ENCODE results near the gene LARP1B. TPM values are rescaled to one million over a fixed set of nuclear protein-coding genes. Genes with fewer than 3 reads are reported as not detected.
"Not testable (repeated sequence)": the region's sequence is repeated elsewhere in the genome, so short reads cannot be mapped to it uniquely, and the experiment has no call there.

Gene LARP1B
- total RNA-seq (10 to 100 TPM; 15.8 to 19.1 TPM), polyA plus RNA-seq (1 to 10 TPM; 4.7 to 6.4 TPM)

GRCh38 chr4:128060699-128061565, at the start of gene LARP1B:
Gene LARP1B, plus strand, starts transcription at chr4:128061312. Its CDS starts 13,640 bp downstream, at chr4:128074952.
- H3K9me3 Mint-ChIP-seq: no peaks in the 10 kb centered on the region
- no peaks in the 10 kb centered on the region for H3K27me3 ChIP-seq (ENCODE audit: insufficient read depth, low read length)
- peak within 1 kb of the TSS; percentile 90 to 96 (median 91) for H3K27ac Mint-ChIP-seq
- H3K27ac ChIP-seq (ENCODE audit: low read depth, low read length): peak within 1 kb of the TSS; percentile 85
- H3K4me1 ChIP-seq (ENCODE audit: insufficient read depth, low read length): peaks cover 17% of the 10 kb centered on the region
- H3K36me3 ChIP-seq (ENCODE audit: insufficient read depth, low read length): no peaks in the 10 kb centered on the region
- intact Hi-C loops (cut with micrococcal nuclease): loop anchor here (1.0 to 5.0 kb wide), 6 partner anchors 34 to 1032 kb away; partner anchors contain the start of genes ABHD18, MFSD8, PLK4 and SCLT1
- H3K27me3 Mint-ChIP-seq: no peaks in the 10 kb centered on the region
- ChIA-PET POLR2A (ENCODE audit: partially characterized antibody) (interaction anchor here (0.6 to 6.7 kb wide), 14 partner anchors 10 to 1033 kb away, joined by 3 to 113 read pairs (median 3); partner anchors contain the start of genes ABHD18, MFSD8, PGRMC2 and PLK4), CTCF (ENCODE audit: partially characterized antibody) (interaction anchor here (0.8 to 3.7 kb wide), 2 partner anchors 95 to 97 kb away, joined by 3 to 21 read pairs; partner anchors contain the start of genes ABHD18 and MFSD8)
- H3K4me1 Mint-ChIP-seq: peaks cover 10 to 17% (median 13%) of the 10 kb centered on the region in 4 donors
- H3K4me3 Mint-ChIP-seq: peak within 1 kb of the TSS; percentile 86 to 91 (median 88)
- peaks cover 0 to 6% of the 10 kb centered on the region in 2 donors for H3K36me3 Mint-ChIP-seq
- H3K9me3 ChIP-seq (ENCODE audit: control insufficient read depth in 1 of 2, low read length in 2 of 2): no peaks in the 10 kb centered on the region
- peak within 1 kb of the TSS; percentile 74 to 76 for H3K4me3 ChIP-seq (ENCODE audit: low read length in 2 of 2)
- DNase-seq: peak; percentile 90 to 93 (median 92)

- H3K27me3 Mint-ChIP-seq: no peaks in the 10 kb centered on the region
- intact Hi-C loops (cut with micrococcal nuclease): loop anchor here (5.0 kb wide), 1 partner anchor 37 kb away; the partner anchor contains the start of gene LARP1B
- no peak overlapping the region for H3K27ac ChIP-seq (ENCODE audit: low read depth, low read length)
These were observed 35.8 kb upstream of the LARP1B start for GRCh38 chr4:128025319-128025718.

GRCh38 chr4:128029907-128030306, 31.2 kb upstream of the LARP1B start:
- no peaks in the 10 kb centered on the region for H3K4me1 ChIP-seq (ENCODE audit: insufficient read depth, low read length)
- H3K9me3 ChIP-seq (ENCODE audit: control insufficient read depth in 1 of 2, low read length in 2 of 2): no peaks in the 10 kb centered on the region
- DNase-seq: no peak
- H3K4me3 ChIP-seq (ENCODE audit: low read length in 2 of 2): no peak overlapping the region
- no peak overlapping the region for H3K27ac Mint-ChIP-seq
- H3K4me3 Mint-ChIP-seq: no peak overlapping the region
- H3K36me3 Mint-ChIP-seq: peaks cover 32 to 47% of the 10 kb centered on the region in 2 donors
- intact Hi-C loops (cut with micrococcal nuclease): loop anchor here (5.0 kb wide), 1 partner anchor 32 kb away; the partner anchor contains the start of gene LARP1B
- CTCF ChIA-PET (ENCODE audit: partially characterized antibody): no interaction called here
- H3K36me3 ChIP-seq (ENCODE audit: insufficient read depth, low read length): peaks cover 14% of the 10 kb centered on the region
- H3K9me3 Mint-ChIP-seq: no peaks in the 10 kb centered on the region
- H3K4me1 Mint-ChIP-seq: no peaks in the 10 kb centered on the region
- no peaks in the 10 kb centered on the region for H3K27me3 ChIP-seq (ENCODE audit: insufficient read depth, low read length)
- no peaks in the 10 kb centered on the region for H3K27me3 Mint-ChIP-seq
- POLR2A ChIA-PET (ENCODE audit: partially characterized antibody): no interaction called here
- H3K27ac ChIP-seq (ENCODE audit: low read depth, low read length): no peak overlapping the region

More at GRCh38 chr4:128025319-128025718, 35.8 kb upstream of the LARP1B start:
- H3K27ac Mint-ChIP-seq: peak overlapping the region in 1 of 7 donors; percentile 39
- no peaks in the 10 kb centered on the region for H3K9me3 Mint-ChIP-seq
- Histone ChIP-seq H3K36me3 (ENCODE audit: insufficient read depth, low read length) (peaks cover 18% of the 10 kb centered on the region), H3K9me3 (ENCODE audit: control insufficient read depth in 1 of 2, low read length in 2 of 2) (no peaks in the 10 kb centered on the region), H3K27me3 (ENCODE audit: insufficient read depth, low read length) (no peaks in the 10 kb centered on the region), H3K4me3 (ENCODE audit: low read length in 2 of 2) (no peak overlapping the region), H3K4me1 (ENCODE audit: insufficient read depth, low read length) (no peaks in the 10 kb centered on the region)
- no peak for DNase-seq
- peaks cover 46 to 57% of the 10 kb centered on the region in 2 donors for H3K36me3 Mint-ChIP-seq
- ChIA-PET POLR2A (ENCODE audit: partially characterized antibody) (no interaction called here), CTCF (ENCODE audit: partially characterized antibody) (no interaction called here)
- H3K4me1 Mint-ChIP-seq: no peaks in the 10 kb centered on the region
- no peak overlapping the region for H3K4me3 Mint-ChIP-seq

GRCh38 chr4:128031756-128032384, 29.2 kb upstream of the LARP1B start:
- Histone ChIP-seq H3K4me1 (ENCODE audit: insufficient read depth, low read length) (no peaks in the 10 kb centered on the region), H3K36me3 (ENCODE audit: insufficient read depth, low read length) (peaks cover 14% of the 10 kb centered on the region), H3K4me3 (ENCODE audit: low read length in 2 of 2) (no peak overlapping the region), H3K9me3 (ENCODE audit: control insufficient read depth in 1 of 2, low read length in 2 of 2) (no peaks in the 10 kb centered on the region), H3K27me3 (ENCODE audit: insufficient read depth, low read length) (no peaks in the 10 kb centered on the region), H3K27ac (ENCODE audit: low read depth, low read length) (no peak overlapping the region)
- no peak overlapping the region for H3K4me3 Mint-ChIP-seq
- no peaks in the 10 kb centered on the region for H3K9me3 Mint-ChIP-seq
- no peaks in the 10 kb centered on the region for H3K27me3 Mint-ChIP-seq
- no peak for DNase-seq
- intact Hi-C loops (cut with micrococcal nuclease): no loop called here
- H3K36me3 Mint-ChIP-seq: peaks cover 24 to 37% of the 10 kb centered on the region in 2 donors
- H3K4me1 Mint-ChIP-seq: no peaks in the 10 kb centered on the region
- ChIA-PET POLR2A (ENCODE audit: partially characterized antibody) (no interaction called here), CTCF (ENCODE audit: partially characterized antibody) (interaction anchor here (0.7 kb wide), 1 partner anchor 29 kb away, joined by 3 read pairs; no protein-coding TSS in a partner anchor)
- H3K27ac Mint-ChIP-seq: no peak overlapping the region

GRCh38 chr4:128039568-128039967, 21.5 kb upstream of the LARP1B start:
- Histone ChIP-seq H3K36me3 (ENCODE audit: insufficient read depth, low read length) (no peaks in the 10 kb centered on the region), H3K9me3 (ENCODE audit: control insufficient read depth in 1 of 2, low read length in 2 of 2) (no peaks in the 10 kb centered on the region), H3K4me3 (ENCODE audit: low read length in 2 of 2) (no peak overlapping the region), H3K27ac (ENCODE audit: low read depth, low read length) (no peak overlapping the region), H3K27me3 (ENCODE audit: insufficient read depth, low read length) (no peaks in the 10 kb centered on the region), H3K4me1 (ENCODE audit: insufficient read depth, low read length) (no peaks in the 10 kb centered on the region)
- Mint-ChIP-seq H3K27ac (no peak overlapping the region), H3K9me3 (no peaks in the 10 kb centered on the region), H3K4me1 (no peaks in the 10 kb centered on the region), H3K27me3 (no peaks in the 10 kb centered on the region), H3K4me3 (no peak overlapping the region), H3K36me3 (no peaks in the 10 kb centered on the region)
- ChIA-PET POLR2A (ENCODE audit: partially characterized antibody) (no interaction called here), CTCF (ENCODE audit: partially characterized antibody) (no interaction called here)
- intact Hi-C loops (cut with micrococcal nuclease): no loop called here
- no peak for DNase-seq

GRCh38 chr4:128047019-128047418, 14.1 kb upstream of the LARP1B start:
- intact Hi-C loops (cut with micrococcal nuclease); CTCF ChIA-PET (ENCODE audit: partially characterized antibody); H3K27me3 ChIP-seq (ENCODE audit: insufficient read depth, low read length); H3K9me3 Mint-ChIP-seq; H3K36me3 ChIP-seq (ENCODE audit: insufficient read depth, low read length); DNase-seq; H3K27ac ChIP-seq (ENCODE audit: low read depth, low read length); H3K4me3 ChIP-seq (ENCODE audit: low read length in 2 of 2); H3K4me1 ChIP-seq (ENCODE audit: insufficient read depth, low read length); H3K4me3 Mint-ChIP-seq; H3K4me1 Mint-ChIP-seq; H3K9me3 ChIP-seq (ENCODE audit: control insufficient read depth in 1 of 2, low read length in 2 of 2); H3K27me3 Mint-ChIP-seq; H3K27ac Mint-ChIP-seq; POLR2A ChIA-PET (ENCODE audit: partially characterized antibody); H3K36me3 Mint-ChIP-seq: not testable (repeated sequence)

- H3K27me3 ChIP-seq (ENCODE audit: insufficient read depth, low read length); H3K36me3 Mint-ChIP-seq; H3K36me3 ChIP-seq (ENCODE audit: insufficient read depth, low read length); H3K9me3 Mint-ChIP-seq; H3K4me3 ChIP-seq (ENCODE audit: low read length in 2 of 2); DNase-seq; intact Hi-C loops (cut with micrococcal nuclease); CTCF ChIA-PET (ENCODE audit: partially characterized antibody); H3K4me3 Mint-ChIP-seq; H3K9me3 ChIP-seq (ENCODE audit: control insufficient read depth in 1 of 2, low read length in 2 of 2); H3K27ac ChIP-seq (ENCODE audit: low read depth, low read length); H3K27ac Mint-ChIP-seq; H3K4me1 ChIP-seq (ENCODE audit: insufficient read depth, low read length); POLR2A ChIA-PET (ENCODE audit: partially characterized antibody); H3K4me1 Mint-ChIP-seq; H3K27me3 Mint-ChIP-seq: not testable (repeated sequence)
These were observed 13.6 kb upstream of the LARP1B start for GRCh38 chr4:128047514-128047913.

All from CD4-positive, alpha-beta memory T cell (primary cell).